Activated CD4-positive, alpha-beta memory T cell treated with anti-CD3 and anti-CD28 coated beads for 36 hours (primary cell): ENCODE results near the gene CTDP1. TPM values are rescaled to one million over a fixed set of nuclear protein-coding genes. Genes with fewer than 3 reads are reported as not detected.

Experiments
- CTCF ChIA-PET: fragments of 350-600 bp; sonication (Branson Sonifier 250); formaldehyde crosslinking; loops from one replicate; lab custom pipeline; 2021; ENCODE audit warnings: antibody characterized with exemption, inconsistent platforms; lab: Charles Lee
- POLR2A ChIA-PET: fragments of 350-600 bp; sonication (Branson Sonifier 250); formaldehyde crosslinking; loops from one replicate; lab custom pipeline; 2021; ENCODE audit warnings: antibody characterized with exemption; lab: Charles Lee
- DNase-seq: peaks from one replicate; pipeline ENCODE4 v3.0.0-alpha.2; 2020
- H3K27ac Mint-ChIP-seq: one replicate; pipeline ENCODE4 v1.8.0; 2021; ENCODE audit warnings: mixed read lengths
- H3K27me3 Mint-ChIP-seq: one replicate; pipeline ENCODE4 v1.8.0; 2021; ENCODE audit warnings: mixed read lengths
- H3K36me3 Mint-ChIP-seq: one replicate; pipeline ENCODE4 v1.8.0; 2021; ENCODE audit warnings: mixed read lengths
- H3K4me1 Mint-ChIP-seq: one replicate; pipeline ENCODE4 v1.8.0; 2021; ENCODE audit warnings: low read depth, mixed read lengths
- H3K4me3 Mint-ChIP-seq: one replicate; pipeline ENCODE4 v1.8.0; 2021; ENCODE audit warnings: mild to moderate bottlenecking, mixed read lengths
- H3K9me3 Mint-ChIP-seq: one replicate; pipeline ENCODE4 v1.8.0; 2021; ENCODE audit warnings: mixed read lengths
- intact Hi-C: fragments of 100-400 bp; cut with micrococcal nuclease; formaldehyde crosslinking; loops from one replicate; pipeline ENCODE4 v1.15.1; 2023
- total RNA-seq, 2 experiments: library from RNA; stranded (reverse); gene quantifications; one replicate each; pipeline ENCODE4 v1.2.3, GENCODE V29; 2021

CTDP1 gene
- total RNA-seq, 2 experiments from 2014 or later: 35.4 to 36.0 TPM

- POLR2A ChIA-PET: no interaction called here
- peaks cover 7% of the 10 kb centered on the region for H3K4me1 Mint-ChIP-seq
- no peaks in the 10 kb centered on the region for H3K36me3 Mint-ChIP-seq
- intact Hi-C loops: no loop called here
- CTCF ChIA-PET: no interaction called here
- H3K27me3 Mint-ChIP-seq: peaks cover 55% of the 10 kb centered on the region
- no peaks in the 10 kb centered on the region for H3K9me3 Mint-ChIP-seq
- H3K4me3 Mint-ChIP-seq: no peak overlapping the region
- no peak overlapping the region for H3K27ac Mint-ChIP-seq
- no peak for DNase-seq
Observed at GRCh38 chr18:79789091-79789891, 109.7 kb downstream of the CTDP1 start.

- Mint-ChIP-seq H3K4me3 (no peak overlapping the region), H3K4me1 (peaks cover 7% of the 10 kb centered on the region), H3K9me3 (no peaks in the 10 kb centered on the region), H3K27ac (no peak overlapping the region), H3K36me3 (no peaks in the 10 kb centered on the region), H3K27me3 (peaks cover 60% of the 10 kb centered on the region)
- POLR2A ChIA-PET: no interaction called here
- no peak for DNase-seq
- intact Hi-C loops: no loop called here
- CTCF ChIA-PET: no interaction called here
Observed at GRCh38 chr18:79789901-79790890, 110.6 kb downstream of the CTDP1 start.

- ChIA-PET CTCF (no interaction called here), POLR2A (no interaction called here)
- intact Hi-C loops: no loop called here
- Mint-ChIP-seq H3K27me3 (peaks cover 62% of the 10 kb centered on the region), H3K4me3 (no peak overlapping the region), H3K9me3 (no peaks in the 10 kb centered on the region), H3K27ac (no peak overlapping the region), H3K4me1 (peaks cover 7% of the 10 kb centered on the region), H3K36me3 (no peaks in the 10 kb centered on the region)
- DNase-seq: no peak
Observed at GRCh38 chr18:79790996-79791972, 111.7 kb downstream of the CTDP1 start.

GRCh38 chr18:79792096-79792987 lies 112.7 kb downstream of the CTDP1 start:
- Mint-ChIP-seq H3K27ac (no peak overlapping the region), H3K4me1 (peaks cover 9% of the 10 kb centered on the region), H3K4me3 (no peak overlapping the region), H3K9me3 (no peaks in the 10 kb centered on the region), H3K27me3 (peaks cover 60% of the 10 kb centered on the region), H3K36me3 (no peaks in the 10 kb centered on the region)
- intact Hi-C loops: no loop called here
- no peak for DNase-seq
- CTCF ChIA-PET: no interaction called here
- POLR2A ChIA-PET: no interaction called here

GRCh38 chr18:79792988-79793355 lies 113.4 kb downstream of the CTDP1 start:
- Mint-ChIP-seq H3K36me3 (no peaks in the 10 kb centered on the region), H3K9me3 (no peaks in the 10 kb centered on the region), H3K4me1 (peaks cover 11% of the 10 kb centered on the region), H3K27ac (no peak overlapping the region), H3K4me3 (no peak overlapping the region), H3K27me3 (peaks cover 59% of the 10 kb centered on the region)
- ChIA-PET CTCF (interaction anchor here (0.7 kb wide), 1 partner anchor 244 kb away, joined by 3 read pairs; no protein-coding TSS in a partner anchor), POLR2A (no interaction called here)
- intact Hi-C loops: no loop called here
- no peak for DNase-seq

- POLR2A ChIA-PET: no interaction called here
- CTCF ChIA-PET: no interaction called here
- Mint-ChIP-seq H3K36me3 (no peaks in the 10 kb centered on the region), H3K4me3 (no peak overlapping the region), H3K9me3 (no peaks in the 10 kb centered on the region), H3K27ac (no peak overlapping the region), H3K27me3 (peaks cover 63% of the 10 kb centered on the region), H3K4me1 (peaks cover 17% of the 10 kb centered on the region)
- DNase-seq: no peak
- intact Hi-C loops: no loop called here
Observed at GRCh38 chr18:79794846-79795245, 115.2 kb downstream of the CTDP1 start.

GRCh38 chr18:79795446-79795845 lies 115.8 kb downstream of the CTDP1 start:
- no peak for DNase-seq
- ChIA-PET CTCF (no interaction called here), POLR2A (no interaction called here)
- Mint-ChIP-seq H3K9me3 (no peaks in the 10 kb centered on the region), H3K4me1 (peaks cover 17% of the 10 kb centered on the region), H3K4me3 (no peak overlapping the region), H3K27ac (no peak overlapping the region), H3K36me3 (no peaks in the 10 kb centered on the region), H3K27me3 (peaks cover 66% of the 10 kb centered on the region)
- intact Hi-C loops: no loop called here

- Mint-ChIP-seq H3K4me3 (no peak overlapping the region), H3K9me3 (no peaks in the 10 kb centered on the region), H3K27ac (no peak overlapping the region), H3K4me1 (peaks cover 17% of the 10 kb centered on the region), H3K27me3 (peaks cover 63% of the 10 kb centered on the region), H3K36me3 (no peaks in the 10 kb centered on the region)
- DNase-seq: no peak
- CTCF ChIA-PET: no interaction called here
- POLR2A ChIA-PET: no interaction called here
- intact Hi-C loops: no loop called here
Observed at GRCh38 chr18:79796016-79796415, 116.4 kb downstream of the CTDP1 start.

- ChIA-PET POLR2A (no interaction called here), CTCF (no interaction called here)
- H3K27me3 Mint-ChIP-seq: peaks cover 56% of the 10 kb centered on the region
- H3K27ac Mint-ChIP-seq: no peak overlapping the region
- H3K9me3 Mint-ChIP-seq: no peaks in the 10 kb centered on the region
- peaks cover 11% of the 10 kb centered on the region for H3K4me1 Mint-ChIP-seq
- intact Hi-C loops: no loop called here
- no peaks in the 10 kb centered on the region for H3K36me3 Mint-ChIP-seq
- DNase-seq: no peak
- peak overlapping the region; percentile 32 for H3K4me3 Mint-ChIP-seq
Observed at GRCh38 chr18:79796531-79797405, 117.2 kb downstream of the CTDP1 start.

- intact Hi-C loops: no loop called here
- Mint-ChIP-seq H3K4me3 (peak within 1 kb of the TSS; percentile 32), H3K36me3 (no peaks in the 10 kb centered on the region), H3K4me1 (peaks cover 10% of the 10 kb centered on the region), H3K9me3 (no peaks in the 10 kb centered on the region), H3K27ac (no peak within 1 kb of the TSS), H3K27me3 (peaks cover 46% of the 10 kb centered on the region)
- CTCF ChIA-PET: no interaction called here
- DNase-seq: peak; percentile 32
- POLR2A ChIA-PET: no interaction called here
Observed at GRCh38 chr18:79797518-79798345, 118.1 kb downstream of the CTDP1 start, which contains the start of gene KCNG2. KCNG2 (plus strand) TSS chr18:79797938; CDS start chr18:79863668, 65,730 bp downstream.
